Activated T-cell treated with anti-CD3 and anti-CD28 coated beads, Interleukin-2, amount 50 U/mL, for 48 hours (primary cell): ENCODE results near the gene NLRP10.

ENCODE experiments used
- DNase-seq, 2 experiments: peaks; one replicate each; pipeline ENCODE4 v3.0.0-alpha.2; 2020

Gene NLRP10

GRCh38 chr11:7971846-7972245 is 6.6 kb upstream of the NLRP10 start:
- no peak for DNase-seq

DNA sequence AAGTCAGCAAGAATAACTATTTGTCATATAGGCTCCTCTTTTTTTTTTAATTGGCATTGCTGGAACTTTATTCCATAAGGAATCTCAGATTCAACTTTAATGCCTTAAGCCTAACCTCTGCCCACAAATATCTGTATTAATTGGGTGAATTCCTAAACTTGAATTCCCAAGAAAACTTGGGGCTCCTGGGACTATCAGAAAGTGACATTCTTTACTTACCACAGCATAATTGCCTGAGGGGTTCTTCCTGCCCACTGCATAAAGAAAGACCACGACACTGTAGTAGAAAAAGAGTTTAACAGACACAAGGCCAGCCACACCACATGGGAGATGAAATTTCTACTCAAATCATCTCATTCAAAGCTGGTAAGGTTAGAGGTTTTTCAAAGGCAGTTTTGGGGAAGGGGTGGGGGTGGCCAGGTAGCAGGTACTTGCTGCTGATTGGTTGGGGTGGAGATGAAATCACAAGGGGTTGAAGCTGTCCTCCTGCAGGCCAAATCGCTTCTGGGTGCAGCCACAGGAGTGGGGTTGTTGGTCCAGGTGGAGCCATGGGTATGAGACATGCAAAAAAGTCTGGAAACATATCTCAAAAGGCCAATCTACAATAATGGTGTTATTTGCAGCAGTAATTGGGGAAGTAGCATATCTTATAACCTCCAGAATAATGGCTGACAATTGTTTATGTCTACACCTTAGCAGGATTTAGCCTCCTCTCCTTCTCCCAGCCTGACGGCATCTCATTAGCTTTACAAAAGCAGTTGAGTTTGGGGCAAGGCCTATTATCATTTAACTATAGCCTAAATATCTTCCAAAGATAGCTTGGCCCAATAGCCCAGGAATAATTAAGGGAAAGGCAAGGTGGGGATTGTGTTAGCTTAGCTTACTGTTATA is 4.8 kb upstream of the NLRP10 start:
- DNase-seq = no peak

DNA sequence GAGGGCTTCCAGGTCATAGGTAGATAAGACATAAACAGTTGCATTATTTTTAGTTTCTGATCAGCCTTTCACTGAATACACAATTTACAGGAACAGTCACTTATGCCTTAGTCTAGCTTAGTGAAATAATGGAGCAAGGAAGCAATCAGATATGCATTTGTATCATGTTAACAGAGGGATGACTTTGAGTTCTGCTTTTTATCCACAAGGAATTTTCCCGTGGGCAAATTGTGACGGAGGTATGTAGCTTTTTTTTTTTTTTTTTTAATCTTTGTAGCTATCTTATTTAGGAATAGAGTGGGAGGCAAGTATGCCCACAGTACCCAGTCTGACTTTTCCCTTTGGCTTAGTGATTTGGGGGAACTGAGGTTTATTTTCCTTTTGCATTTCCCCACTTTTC is 3.4 kb upstream of the NLRP10 start:
- no peak for DNase-seq

DNA sequence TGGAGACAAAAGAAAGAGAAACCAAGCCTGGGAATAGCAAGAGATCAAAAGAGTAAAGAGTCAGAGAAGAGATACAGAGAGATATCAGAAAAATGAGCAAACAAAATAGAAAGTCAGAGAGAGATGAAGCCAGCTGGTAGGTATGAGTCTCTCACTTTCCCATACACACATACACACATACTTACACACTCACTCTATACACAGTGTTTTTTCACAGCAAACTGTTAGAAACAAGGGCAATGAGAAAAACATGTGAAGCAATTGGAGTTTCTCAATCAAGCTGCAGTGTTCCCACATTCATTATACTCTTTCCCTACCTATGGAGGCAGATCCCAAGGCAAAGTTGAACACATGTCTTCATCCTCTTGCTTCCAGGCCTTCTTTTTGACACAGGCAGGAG is 2.6 kb upstream of the NLRP10 start:
- DNase-seq = no peak

DNA sequence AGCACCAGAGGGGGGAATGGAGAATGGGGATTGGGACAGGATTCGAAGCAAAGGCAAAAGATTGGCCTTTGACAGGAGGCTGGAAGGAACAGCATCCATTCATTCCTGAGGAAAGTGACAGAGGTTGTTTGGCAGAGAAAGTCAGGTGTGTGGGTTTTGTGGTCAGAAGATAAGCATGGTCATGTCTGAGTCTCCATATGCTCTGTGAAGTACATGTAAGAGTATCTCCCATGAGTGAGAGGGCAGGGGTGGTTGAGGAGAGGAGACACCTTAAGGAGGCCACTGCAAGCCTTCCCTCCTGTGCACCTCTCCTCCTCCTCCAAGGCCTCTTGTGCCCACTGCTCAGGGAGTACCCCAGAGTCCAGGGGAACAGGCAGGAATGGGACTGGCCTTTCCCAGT is 1.9 kb upstream of the NLRP10 start:
- no peak for DNase-seq

DNA sequence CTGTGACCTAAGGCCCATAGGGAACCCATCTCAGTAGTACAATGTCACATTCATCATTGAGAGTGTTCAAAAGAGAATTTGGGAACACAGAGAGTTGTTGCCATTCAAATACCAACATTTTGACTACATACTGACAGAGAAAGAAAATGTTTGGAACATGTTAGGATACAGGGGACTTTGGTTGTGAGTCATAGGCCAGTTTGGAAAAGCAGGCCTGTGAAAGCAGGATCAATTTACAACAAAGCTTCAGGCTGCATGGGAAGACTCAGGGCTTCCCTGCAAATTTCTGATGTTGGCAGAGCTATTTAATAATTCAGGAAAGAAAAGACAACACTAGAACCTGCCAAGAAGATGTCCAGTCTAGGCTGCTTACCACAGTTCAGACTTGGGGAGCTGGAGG is 374 bp downstream of the NLRP10 start:
- DNase-seq = no peak

GRCh38 chr11:7964261-7964660 is 986 bp downstream of the NLRP10 start:
- DNase-seq = no peak

GRCh38 chr11:7955191-7955590 is 10.1 kb downstream of the NLRP10 start:
- DNase-seq = no peak

GRCh38 chr11:7949934-7950333 is 15.3 kb downstream of the NLRP10 start:
- DNase-seq = no peak

DNA sequence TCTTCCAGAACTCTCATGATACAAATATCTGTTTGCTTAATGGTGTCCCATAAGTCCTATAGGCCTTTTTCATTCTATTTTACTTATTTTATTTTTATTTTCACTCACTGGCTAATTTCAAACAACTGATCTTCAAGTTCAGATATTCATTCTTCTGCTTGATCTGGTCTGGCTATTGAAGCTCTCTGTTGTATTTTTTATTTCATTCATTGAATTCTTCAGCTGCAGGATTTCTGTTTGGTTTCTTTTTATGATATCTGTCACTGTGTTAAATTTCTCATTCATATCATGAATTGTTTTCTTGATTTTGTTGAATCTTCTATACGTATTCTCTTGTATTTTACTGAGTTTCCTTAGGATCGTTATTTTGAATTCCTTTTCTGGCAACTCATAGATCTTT is 21.1 kb downstream of the NLRP10 start:
- DNase-seq = no peak

DNA sequence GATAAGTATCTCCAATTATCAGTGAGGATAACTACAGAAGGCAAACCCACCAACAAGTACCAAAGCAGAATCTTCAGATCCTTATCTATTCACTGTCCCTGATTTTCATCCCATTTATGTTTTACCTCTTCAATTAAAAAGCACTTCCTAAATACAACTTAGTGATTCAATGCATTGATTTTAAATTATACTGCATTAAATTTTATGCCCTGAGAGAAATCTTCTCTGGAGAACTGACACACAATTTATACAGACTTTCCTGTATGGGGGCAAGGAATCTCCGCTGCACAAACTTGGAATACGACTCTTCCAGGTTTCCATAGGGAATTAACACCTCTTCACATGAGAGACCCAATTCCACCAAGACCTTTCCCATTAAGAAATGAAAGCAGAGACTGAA is 23.6 kb downstream of the NLRP10 start, which contains the start of gene OR10A3:
Gene OR10A3 (minus strand): TSS at position 101 of the 400 bp plus-strand sequence. CDS start 2,188 bp downstream, outside the sequence.
- DNase-seq = no peak

DNA sequence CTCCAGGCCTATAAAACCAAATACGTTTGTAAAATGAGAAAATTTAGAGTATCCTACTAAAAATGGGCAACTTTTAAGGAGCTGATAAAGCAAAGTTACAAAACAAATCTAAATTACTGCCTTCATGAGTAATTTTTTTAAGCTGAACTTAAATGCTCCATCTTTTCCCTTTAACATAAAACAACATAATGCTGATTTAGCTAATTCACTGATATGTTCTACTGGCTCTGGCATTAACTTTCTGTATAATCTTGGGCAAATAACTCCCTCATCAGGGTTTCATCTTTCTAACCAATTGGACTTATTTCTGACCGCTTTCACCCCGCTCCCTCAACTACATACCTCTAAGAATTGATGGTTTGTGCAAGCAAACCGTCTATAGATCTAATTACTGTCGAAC is 24.1 kb downstream of the NLRP10 start:
- DNase-seq = no peak

DNA sequence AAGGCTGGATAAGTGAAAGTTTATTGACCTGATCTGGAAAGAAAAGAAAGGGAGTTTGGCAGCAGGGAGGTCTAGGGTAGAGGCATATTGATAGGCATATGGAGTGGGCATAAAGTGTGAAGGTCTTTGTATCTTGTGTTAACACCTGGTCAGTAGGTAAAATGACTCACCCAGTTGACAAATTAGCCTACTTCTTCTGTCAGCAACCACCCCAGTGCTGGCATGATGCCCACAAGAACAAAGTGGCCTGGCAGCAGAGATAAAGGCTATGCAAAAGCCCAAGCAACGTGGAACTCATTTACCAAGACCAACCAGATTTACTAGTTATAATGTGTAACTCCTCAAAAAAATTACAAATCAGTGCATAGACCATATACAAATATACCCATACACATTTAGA is 28.6 kb downstream of the NLRP10 start:
- DNase-seq = no peak

GRCh38 chr11:7931168-7931567 is 34.1 kb downstream of the NLRP10 start, which contains the start of gene OR10A6:
Gene OR10A6 (minus strand): TSS chr11:7931268. CDS start chr11:7928662, 2,606 bp downstream.
- no peak for DNase-seq

- no peak for DNase-seq
Observed at GRCh38 chr11:7927635-7928034, 37.6 kb downstream of the NLRP10 start.

DNA sequence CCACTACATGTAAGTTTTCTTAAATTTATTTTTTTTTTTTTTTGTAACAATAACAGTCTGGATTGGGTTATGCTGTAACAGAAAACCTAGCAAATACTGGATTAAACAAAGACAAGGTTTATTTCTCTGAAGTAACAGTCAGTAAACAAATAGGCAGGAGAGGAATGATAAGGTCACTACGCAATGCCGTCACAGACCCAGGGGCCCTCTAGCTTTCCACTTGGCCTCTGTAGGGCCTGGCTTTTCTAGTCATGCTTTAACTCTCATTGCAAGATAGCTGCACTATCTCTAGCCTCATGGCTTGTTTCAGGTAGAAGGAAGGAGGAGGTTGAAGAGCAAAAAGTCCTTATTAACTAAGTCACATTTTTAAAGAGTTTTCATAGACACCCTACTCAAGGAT is 40.7 kb downstream of the NLRP10 start:
- DNase-seq = no peak

GRCh38 chr11:7918141-7918540 is 47.1 kb downstream of the NLRP10 start:
- no peak for DNase-seq
